Measurements from ENCODE around the gene IRAK1BP1. TPM values are rescaled to one million over a fixed set of nuclear protein-coding genes. Genes with fewer than 3 reads are reported as not detected.
A peak's percentile ranks its signal among the peaks of the same experiment; 100 is the strongest.

IRAK1BP1 gene
- total and polyA plus RNA-seq, 7 donors = 0.52 to 1.8 (median 0.92) TPM

- no peaks in the 10 kb centered on the region for H3K4me1 ChIP-seq
- intact Hi-C loops (cut with DNase I) = no loop called here
- TF ChIP-seq, protein P1, sequence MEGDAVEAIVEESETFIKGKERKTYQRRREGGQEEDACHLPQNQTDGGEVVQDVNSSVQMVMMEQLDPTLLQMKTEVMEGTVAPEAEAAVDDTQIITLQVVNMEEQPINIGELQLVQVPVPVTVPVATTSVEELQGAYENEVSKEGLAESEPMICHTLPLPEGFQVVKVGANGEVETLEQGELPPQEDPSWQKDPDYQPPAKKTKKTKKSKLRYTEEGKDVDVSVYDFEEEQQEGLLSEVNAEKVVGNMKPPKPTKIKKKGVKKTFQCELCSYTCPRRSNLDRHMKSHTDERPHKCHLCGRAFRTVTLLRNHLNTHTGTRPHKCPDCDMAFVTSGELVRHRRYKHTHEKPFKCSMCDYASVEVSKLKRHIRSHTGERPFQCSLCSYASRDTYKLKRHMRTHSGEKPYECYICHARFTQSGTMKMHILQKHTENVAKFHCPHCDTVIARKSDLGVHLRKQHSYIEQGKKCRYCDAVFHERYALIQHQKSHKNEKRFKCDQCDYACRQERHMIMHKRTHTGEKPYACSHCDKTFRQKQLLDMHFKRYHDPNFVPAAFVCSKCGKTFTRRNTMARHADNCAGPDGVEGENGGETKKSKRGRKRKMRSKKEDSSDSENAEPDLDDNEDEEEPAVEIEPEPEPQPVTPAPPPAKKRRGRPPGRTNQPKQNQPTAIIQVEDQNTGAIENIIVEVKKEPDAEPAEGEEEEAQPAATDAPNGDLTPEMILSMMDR (IDR thresholded peaks at IDR 0.05) = no peak
- WGBS, 3 donors = 97 to 100% (median 98%) methylated on average over 2 of the region's 2 CpGs
- H3K27me3 ChIP-seq (ENCODE audit: insufficient read depth in 3 of 3, low read length in 2 of 3) = no peaks in the 10 kb centered on the region
- H3K9me3 ChIP-seq = peaks cover 5% of the 10 kb centered on the region
- ATAC-seq = no peak
- no peak overlapping the region for H3K27ac ChIP-seq
- DNase-seq = no peak
- H3K36me3 ChIP-seq (ENCODE audit: insufficient read depth in 1 of 2, low read depth in 1 of 2) = peaks cover under 1 to 18% of the 10 kb centered on the region in 2 donors
- H3K4me3 ChIP-seq = no peak overlapping the region
These were observed 68.2 kb downstream of the IRAK1BP1 start for GRCh38 chr6:78935553-78935952.

GRCh38 chr6:78936515-78936914, 69.2 kb downstream of the IRAK1BP1 start:
- Histone ChIP-seq H3K36me3 (ENCODE audit: insufficient read depth in 1 of 2, low read depth in 1 of 2) (peaks cover 6 to 28% of the 10 kb centered on the region in 2 donors), H3K27me3 (ENCODE audit: insufficient read depth in 3 of 3, low read length in 2 of 3) (no peaks in the 10 kb centered on the region), H3K4me3 (no peak overlapping the region), H3K4me1 (no peaks in the 10 kb centered on the region), H3K9me3 (peaks cover 3% of the 10 kb centered on the region), H3K27ac (no peak overlapping the region)
- ATAC-seq (peak in 1 of 4 donors; percentile 50), DNase-seq (no peak)
- WGBS, 3 donors = 68 to 95% (median 93%) methylated on average over 2 of the region's 2 CpGs
- intact Hi-C loops (cut with DNase I) = no loop called here
- TF ChIP-seq, protein P1 (IDR thresholded peaks at IDR 0.05) = no peak

GRCh38 chr6:78942446-78942845, 75.1 kb downstream of the IRAK1BP1 start:
- peaks cover 6 to 87% of the 10 kb centered on the region in 2 donors for H3K36me3 ChIP-seq (ENCODE audit: insufficient read depth in 1 of 2, low read depth in 1 of 2)
- no peak overlapping the region for H3K4me3 ChIP-seq
- H3K27ac ChIP-seq = no peak overlapping the region
- H3K4me1 ChIP-seq = no peaks in the 10 kb centered on the region
- DNase-seq (no peak), ATAC-seq (no peak)
- no peaks in the 10 kb centered on the region for H3K27me3 ChIP-seq (ENCODE audit: insufficient read depth in 3 of 3, low read length in 2 of 3)
- intact Hi-C loops (cut with DNase I) = loop anchor here (10.0 kb wide), 2 partner anchors 52 to 122 kb away; no protein-coding TSS in a partner anchor
- TF ChIP-seq, protein P1 (IDR thresholded peaks at IDR 0.05) = no peak
- H3K9me3 ChIP-seq = no peaks in the 10 kb centered on the region
- 100% methylated on average over 1 of the region's 1 CpG for WGBS, 3 donors

- DNase-seq = no peak
- intact Hi-C loops (cut with DNase I) = loop anchor here (5.0 to 10.0 kb wide), 3 partner anchors 40 to 117 kb away; no protein-coding TSS in a partner anchor
- no peak overlapping the region for H3K27ac ChIP-seq
- H3K4me1 ChIP-seq = no peaks in the 10 kb centered on the region
- no peaks in the 10 kb centered on the region for H3K27me3 ChIP-seq (ENCODE audit: insufficient read depth in 3 of 3, low read length in 2 of 3)
- no peak for ATAC-seq
- no peak overlapping the region for H3K4me3 ChIP-seq
- peaks cover 5 to 100% of the 10 kb centered on the region in 2 donors for H3K36me3 ChIP-seq (ENCODE audit: insufficient read depth in 1 of 2, low read depth in 1 of 2)
- TF ChIP-seq, protein P1 (IDR thresholded peaks at IDR 0.05) = no peak
- H3K9me3 ChIP-seq = peaks cover 13% of the 10 kb centered on the region
- 71 to 72% (median 71%) methylated on average over 2 of the region's 2 CpGs for WGBS, 3 donors
These were observed 80.2 kb downstream of the IRAK1BP1 start for GRCh38 chr6:78947529-78947928.

- Histone ChIP-seq H3K4me1 (no peaks in the 10 kb centered on the region), H3K4me3 (no peak overlapping the region), H3K27ac (no peak overlapping the region), H3K27me3 (ENCODE audit: insufficient read depth in 3 of 3, low read length in 2 of 3) (no peaks in the 10 kb centered on the region), H3K36me3 (ENCODE audit: insufficient read depth in 1 of 2, low read depth in 1 of 2) (peaks cover 5 to 100% of the 10 kb centered on the region in 2 donors), H3K9me3 (peaks cover 13% of the 10 kb centered on the region)
- DNase-seq (no peak), ATAC-seq (no peak)
- intact Hi-C loops (cut with DNase I) = loop anchor here (5.0 to 10.0 kb wide), 3 partner anchors 39 to 117 kb away; no protein-coding TSS in a partner anchor
- TF ChIP-seq, protein P1 (IDR thresholded peaks at IDR 0.05) = no peak
- WGBS, 3 donors = 97 to 98% (median 97%) methylated on average over 2 of the region's 2 CpGs
These were observed 80.6 kb downstream of the IRAK1BP1 start for GRCh38 chr6:78947962-78948361.

Measured in psoas muscle (tissue), 8 donors.